Tibial artery (tissue), 4 donors: ENCODE results near the gene RPL10.

Experiments
- DNase-seq, 2 donors: peaks; one replicate each; pipeline ENCODE4 v3.0.0-alpha.2; 2019
- H3K27ac ChIP-seq, 2 donors: fragments of 200-600 bp; sonication (generic) in 1 of 2; 1 replicate in 1 of 2; 2 replicates in 1 of 2; pipeline ENCODE4 v1.5.1; 2018 to 2019; ENCODE audit warnings: mild to moderate bottlenecking in 1 of 2
- H3K27me3 ChIP-seq, 2 donors: fragments of 200-600 bp; sonication (generic) in 1 of 2; one replicate each; pipeline versions ENCODE4 v1.5.1 to v1.6.0; 2016 to 2019
- H3K36me3 ChIP-seq, 3 donors: fragments of 200-600 bp; sonication (generic) in 2 of 3; one replicate each; pipeline ENCODE4 v1.5.1; 2016 to 2019; ENCODE audit warnings: mild to moderate bottlenecking in 2 of 3
- H3K4me1 ChIP-seq, 4 donors: fragments of 200-600 bp; sonication (generic) in 2 of 4; 1 replicate in 3 of 4; 2 replicates in 1 of 4; pipeline ENCODE4 v1.5.1; 2016 to 2019
- H3K4me3 ChIP-seq, 2 donors: fragments of 200-600 bp; sonication (generic) in 1 of 2; 1 replicate in 1 of 2; 2 replicates in 1 of 2; pipeline ENCODE4 v1.5.1; 2018 to 2019; ENCODE audit warnings: mild to moderate bottlenecking in 2 of 2
- H3K9me3 ChIP-seq, 3 donors: fragments of 200-600 bp; sonication (generic) in 1 of 3; one replicate each; pipeline ENCODE4 v1.5.1; 2016 to 2019
- CTCF ChIP-seq, 2 experiments: fragments of 200-600 bp in 1 of 2; fragments of 450-650 bp in 1 of 2; IDR thresholded peaks; one replicate each; pipeline ENCODE4 v1.5.1; 2017 to 2019; ENCODE audit warnings: antibody characterized with exemption in 2 of 2, mild to moderate bottlenecking in 1 of 2, moderate library complexity in 1 of 2
- intact Hi-C: fragments of 100-400 bp; cut with DNase I; formaldehyde crosslinking; loops from one replicate; pipeline ENCODE4 v1.15.0; 2023; ENCODE audit warnings: low total_unique reads

RPL10 gene

DNA sequence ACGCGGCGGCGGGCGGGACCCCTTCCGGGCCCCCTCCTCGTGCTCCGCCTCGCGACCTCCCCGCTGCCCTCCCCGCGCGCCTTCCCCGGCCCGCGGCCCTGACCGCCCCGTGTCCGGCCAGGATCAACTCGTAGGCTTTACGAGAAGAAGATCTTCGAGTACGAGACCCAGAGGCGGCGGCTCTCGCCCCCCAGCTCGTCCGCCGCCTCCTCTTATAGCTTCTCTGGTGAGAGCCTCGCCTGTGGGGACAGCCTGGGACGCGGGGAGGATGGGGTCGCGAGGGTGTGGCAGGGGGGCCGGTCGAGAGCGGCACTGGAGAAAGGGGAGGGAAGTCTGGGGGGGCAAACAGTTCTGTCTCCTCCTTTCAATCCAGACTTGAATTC lies 18.6 kb upstream of the RPL10 start:
- DNase-seq, result no peak
- peaks cover 0 to 49% (median 23%) of the 10 kb centered on the region in 4 donors for H3K4me1 ChIP-seq
- H3K27me3 ChIP-seq, result no peaks in the 10 kb centered on the region
- no peak for TF ChIP-seq CTCF (IDR thresholded peaks at IDR 0.05)
- H3K36me3 ChIP-seq, result peaks cover 0 to 10% (median 0%) of the 10 kb centered on the region in 3 donors
- H3K9me3 ChIP-seq, result no peaks in the 10 kb centered on the region
- peak overlapping the region; percentile 87 to 93 for H3K4me3 ChIP-seq
- H3K27ac ChIP-seq, result peak overlapping the region; percentile 97 to 100
- intact Hi-C loops, result no loop called here

DNA sequence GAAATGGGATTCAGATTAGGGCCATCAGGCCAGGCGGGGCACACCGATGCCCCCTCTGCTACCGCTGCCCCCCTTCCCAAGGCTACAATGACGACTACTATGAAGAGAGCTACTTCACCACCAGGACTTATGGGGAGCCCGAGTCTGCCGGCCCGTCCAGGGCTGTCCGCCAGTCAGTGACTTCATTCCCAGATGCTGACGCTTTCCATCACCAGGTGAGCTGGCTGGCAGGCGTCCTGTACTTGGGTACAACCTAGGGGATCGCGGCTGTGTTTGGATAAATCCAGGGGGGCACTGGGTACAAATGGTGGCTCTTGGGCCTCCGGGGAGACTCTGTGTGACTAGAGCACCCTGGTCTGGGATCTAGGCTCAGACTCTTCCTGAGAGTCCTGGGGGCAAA lies 18.0 kb upstream of the RPL10 start:
- Histone ChIP-seq H3K4me3 (peak overlapping the region; percentile 87 to 93), H3K4me1 (peaks cover 0 to 50% (median 24%) of the 10 kb centered on the region in 4 donors), H3K36me3 (peaks cover 0 to 10% (median 0%) of the 10 kb centered on the region in 3 donors), H3K9me3 (no peaks in the 10 kb centered on the region), H3K27ac (peak overlapping the region; percentile 97 to 100), H3K27me3 (no peaks in the 10 kb centered on the region)
- peak in 1 of 2 donors; percentile 68 for DNase-seq
- intact Hi-C loops, result no loop called here
- no peak for TF ChIP-seq CTCF (IDR thresholded peaks at IDR 0.05)

GRCh38 chrX:154380787-154381186 lies 17.4 kb upstream of the RPL10 start:
- intact Hi-C loops, result no loop called here
- H3K4me1 ChIP-seq, result peaks cover 0 to 48% (median 24%) of the 10 kb centered on the region in 4 donors
- H3K27ac ChIP-seq, result peak overlapping the region; percentile 97 to 100
- H3K9me3 ChIP-seq, result no peaks in the 10 kb centered on the region
- TF ChIP-seq CTCF (IDR thresholded peaks at IDR 0.05), result no peak
- H3K4me3 ChIP-seq, result peak overlapping the region; percentile 87 to 93
- DNase-seq, result no peak
- H3K27me3 ChIP-seq, result no peaks in the 10 kb centered on the region
- peaks cover 0 to 10% (median 0%) of the 10 kb centered on the region in 3 donors for H3K36me3 ChIP-seq

DNA sequence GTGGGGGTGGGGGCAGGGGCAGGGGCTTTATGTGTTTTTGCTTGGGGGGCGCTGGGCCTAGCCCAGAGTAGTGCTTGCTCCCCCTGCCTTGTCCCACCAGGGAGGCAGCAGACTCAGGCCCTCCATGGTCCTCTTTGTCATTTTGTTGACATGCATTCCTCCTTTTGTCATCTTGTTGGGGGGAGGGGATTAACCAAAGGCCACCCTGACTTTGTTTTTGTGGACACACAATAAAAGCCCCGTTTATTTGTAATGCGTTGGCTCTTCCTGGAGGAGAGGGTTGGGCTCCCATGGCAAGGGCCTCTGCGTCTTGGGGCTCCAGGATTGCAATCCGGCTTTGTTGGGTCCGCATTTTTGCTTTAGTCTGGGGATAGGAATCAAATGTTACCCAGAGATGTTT lies 16.9 kb upstream of the RPL10 start:
- no peak for DNase-seq
- Histone ChIP-seq H3K9me3 (no peaks in the 10 kb centered on the region), H3K27ac (peak overlapping the region; percentile 97 to 100), H3K4me1 (peaks cover 0 to 44% (median 24%) of the 10 kb centered on the region in 4 donors), H3K4me3 (peak overlapping the region; percentile 87 to 93), H3K27me3 (no peaks in the 10 kb centered on the region), H3K36me3 (peaks cover 0 to 10% (median 0%) of the 10 kb centered on the region in 3 donors)
- intact Hi-C loops, result no loop called here
- no peak for TF ChIP-seq CTCF (IDR thresholded peaks at IDR 0.05)

DNA sequence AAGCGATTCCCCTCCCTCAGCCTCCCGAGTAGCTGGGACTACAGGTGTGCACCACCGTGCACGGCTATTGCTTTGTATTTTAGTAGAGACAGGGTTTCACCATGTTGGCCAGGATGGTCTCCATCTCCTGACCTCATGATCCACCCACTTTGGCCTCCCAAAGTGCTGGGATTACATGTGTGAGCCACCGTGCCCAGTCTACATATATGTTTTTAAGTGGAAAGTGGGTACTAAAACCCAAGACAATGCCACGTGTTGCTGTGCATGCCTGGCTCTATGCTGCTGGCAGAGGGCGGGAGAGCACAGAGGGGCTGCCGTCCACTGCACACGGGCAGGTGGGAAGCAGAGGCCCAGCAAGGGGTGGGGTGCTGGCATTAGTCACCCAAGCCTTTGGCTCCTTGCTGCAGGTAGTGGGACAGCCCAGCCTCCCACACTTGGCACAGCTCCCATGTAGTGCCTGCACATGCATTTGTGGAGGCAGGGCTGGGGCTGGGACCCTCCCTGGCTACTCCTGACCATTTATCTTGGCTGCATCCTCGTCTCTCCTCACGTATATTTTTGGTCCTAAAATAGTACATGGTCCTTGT lies 15.6 kb upstream of the RPL10 start:
- DNase-seq, result peak in 1 of 2 donors; percentile 76
- peaks cover 0 to 31% (median 18%) of the 10 kb centered on the region in 4 donors for H3K4me1 ChIP-seq
- peak overlapping the region in 1 of 2 donors; percentile 100 for H3K27ac ChIP-seq
- H3K9me3 ChIP-seq, result no peaks in the 10 kb centered on the region
- no peaks in the 10 kb centered on the region for H3K27me3 ChIP-seq
- no peak overlapping the region for H3K4me3 ChIP-seq
- intact Hi-C loops, result no loop called here
- no peak for TF ChIP-seq CTCF (IDR thresholded peaks at IDR 0.05)
- H3K36me3 ChIP-seq, result peaks cover 0 to 10% (median 0%) of the 10 kb centered on the region in 3 donors
